ENCODE data around the gene HDAC2.

DNA sequence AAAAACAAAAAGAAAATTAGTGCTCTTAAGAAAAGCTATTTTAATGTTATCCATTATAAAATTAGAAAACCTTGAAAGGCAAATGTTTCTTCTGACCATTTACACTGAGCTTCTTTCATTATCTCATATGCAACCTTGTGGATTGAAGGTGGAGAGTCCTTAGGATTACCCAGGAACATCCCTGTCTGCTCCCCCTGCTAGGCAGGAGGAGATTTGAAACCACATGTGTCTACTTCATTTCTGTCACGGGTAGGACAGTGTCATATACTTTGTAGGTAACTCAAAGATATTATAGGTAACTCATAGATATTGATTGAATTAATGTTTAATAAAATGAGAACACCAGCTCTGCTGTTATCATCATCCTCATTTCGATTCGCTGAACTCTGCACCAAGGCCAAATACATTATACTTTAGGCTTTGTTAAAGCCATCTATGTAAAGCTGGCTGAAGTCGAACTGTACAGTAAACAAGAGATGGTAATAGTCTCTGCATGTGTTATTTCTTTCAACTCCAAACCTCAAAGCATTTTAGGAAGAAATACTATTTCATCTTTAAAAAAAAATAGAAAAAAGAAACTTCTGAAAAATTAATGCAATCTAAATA lies 49.5 kb downstream of the HDAC2 start:
- TF ChIP-seq POLR2AphosphoS5 (IDR thresholded peaks at IDR 0.05) (no peak), EZH2 (IDR thresholded peaks at IDR 0.05; ENCODE audit: borderline replicate concordance, insufficient read depth, low read length, poor library complexity, severe bottlenecking) (no peak), REST (IDR thresholded peaks at IDR 0.05; ENCODE audit: borderline replicate concordance) (no peak), EP300 (conservative IDR thresholded peaks at IDR 0.05; ENCODE audit: poor library complexity, severe bottlenecking) (no peak)
- TF ChIP-seq, protein P1, sequence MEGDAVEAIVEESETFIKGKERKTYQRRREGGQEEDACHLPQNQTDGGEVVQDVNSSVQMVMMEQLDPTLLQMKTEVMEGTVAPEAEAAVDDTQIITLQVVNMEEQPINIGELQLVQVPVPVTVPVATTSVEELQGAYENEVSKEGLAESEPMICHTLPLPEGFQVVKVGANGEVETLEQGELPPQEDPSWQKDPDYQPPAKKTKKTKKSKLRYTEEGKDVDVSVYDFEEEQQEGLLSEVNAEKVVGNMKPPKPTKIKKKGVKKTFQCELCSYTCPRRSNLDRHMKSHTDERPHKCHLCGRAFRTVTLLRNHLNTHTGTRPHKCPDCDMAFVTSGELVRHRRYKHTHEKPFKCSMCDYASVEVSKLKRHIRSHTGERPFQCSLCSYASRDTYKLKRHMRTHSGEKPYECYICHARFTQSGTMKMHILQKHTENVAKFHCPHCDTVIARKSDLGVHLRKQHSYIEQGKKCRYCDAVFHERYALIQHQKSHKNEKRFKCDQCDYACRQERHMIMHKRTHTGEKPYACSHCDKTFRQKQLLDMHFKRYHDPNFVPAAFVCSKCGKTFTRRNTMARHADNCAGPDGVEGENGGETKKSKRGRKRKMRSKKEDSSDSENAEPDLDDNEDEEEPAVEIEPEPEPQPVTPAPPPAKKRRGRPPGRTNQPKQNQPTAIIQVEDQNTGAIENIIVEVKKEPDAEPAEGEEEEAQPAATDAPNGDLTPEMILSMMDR (IDR thresholded peaks at IDR 0.05; ENCODE audit: poor library complexity, severe bottlenecking): no peak
